ENCODE measurements around the gene TSPAN16.

TSPAN16 gene

GRCh38 chr19:11364296-11364904 is 68.4 kb downstream of the TSPAN16 start:
- no peak for TF ChIP-seq CTCF (IDR thresholded peaks at IDR 0.05; ENCODE audit: low read depth, low read length, missing control alignments)

GRCh38 chr19:11364935-11365334 is 69.0 kb downstream of the TSPAN16 start:
- no peak overlapping the region for H3K4me3 ChIP-seq (ENCODE audit: low read depth, low read length)
- TF ChIP-seq CTCF (IDR thresholded peaks at IDR 0.05; ENCODE audit: low read depth, low read length, missing control alignments): no peak
- no peak for DNase-seq (ENCODE audit: low read depth)

More at GRCh38 chr19:11364296-11364904, 68.4 kb downstream of the TSPAN16 start:
- no peak overlapping the region for H3K4me3 ChIP-seq (ENCODE audit: low read depth, low read length)
- no peak for DNase-seq (ENCODE audit: low read depth)
